ENCODE results near the gene NTRK1. TPM values are rescaled to one million over a fixed set of nuclear protein-coding genes. Genes with fewer than 3 reads are reported as not detected.

The NTRK1 gene
- total RNA-seq, 1 experiment from 2014 or later: 0.24 TPM

GRCh38 chr1:156846643-156847042 lies 14.0 kb upstream of the NTRK1 start:
- no peak overlapping the region for H3K4me3 Mint-ChIP-seq
- no peak overlapping the region for H3K14ac ChIP-seq (ENCODE audit: insufficient read depth, low read length)
- no peak overlapping the region for H3K4me2 ChIP-seq (ENCODE audit: insufficient read depth, insufficient read length, low read length)
- no peak overlapping the region for H4K8ac ChIP-seq (replicated peaks; ENCODE audit: insufficient read length, low read depth, low read length)
- no peak overlapping the region for H3K18ac ChIP-seq (ENCODE audit: insufficient read length, low read depth, low read length)
- H2BK120ac ChIP-seq (ENCODE audit: low read depth, low read length, poor library complexity, severe bottlenecking): no peak overlapping the region
- H3K9me3 ChIP-seq (ENCODE audit: control insufficient read depth, low read depth, low read length): no peaks in the 10 kb centered on the region
- H2BK12ac ChIP-seq (ENCODE audit: insufficient read length, low read depth, low read length): no peak overlapping the region
- no peak overlapping the region for H3K9ac ChIP-seq (ENCODE audit: extremely low read depth, insufficient read length, low read length)
- no peak for DNase-seq
- no CpG with 5 or more reads among the region's 5 CpGs for WGBS (ENCODE audit: extremely low coverage, insufficient read length, low lambda C conversion rate)
- peaks cover 100% of the 10 kb centered on the region for H3K27me3 Mint-ChIP-seq (ENCODE audit: low read depth)
- no peak overlapping the region for H2BK15ac ChIP-seq (ENCODE audit: low read depth, low read length)
- H3K36me3 Mint-ChIP-seq (ENCODE audit: insufficient read depth in 1 of 3, low read depth in 3 of 3): no peaks in the 10 kb centered on the region
- H4K91ac ChIP-seq (ENCODE audit: insufficient read length, low read depth, low read length): no peak overlapping the region
- no peak overlapping the region for H3K56ac ChIP-seq (ENCODE audit: insufficient read length, low read depth, low read length)
- no peak overlapping the region for H3K23ac ChIP-seq (ENCODE audit: insufficient read length, low read depth, low read length)
- H4K5ac ChIP-seq (ENCODE audit: insufficient read length, low read depth, low read length): no peak overlapping the region
- no peaks in the 10 kb centered on the region for H3K4me1 ChIP-seq (ENCODE audit: insufficient read depth, low read length)
- H3K9me3 Mint-ChIP-seq: no peaks in the 10 kb centered on the region; a peak in 1 of 5 replicates
- no peak overlapping the region for H3K27ac Mint-ChIP-seq
- no peak overlapping the region for H2BK5ac ChIP-seq (ENCODE audit: insufficient read length, low read length)
- no peak overlapping the region for H2AFZ ChIP-seq (ENCODE audit: low read length)
- H3K23me2 ChIP-seq (ENCODE audit: insufficient read length, low read depth, low read length, poor library complexity, severe bottlenecking): peaks cover 14% of the 10 kb centered on the region
- H2AK5ac ChIP-seq (ENCODE audit: insufficient read length, low read length): no peak overlapping the region
- no peak overlapping the region for H2BK20ac ChIP-seq (ENCODE audit: low read depth, low read length, poor library complexity, severe bottlenecking)
- no peak overlapping the region for H3T11ph ChIP-seq (ENCODE audit: low read length)
- H3K79me1 ChIP-seq (ENCODE audit: insufficient read depth, low read depth, low read length, poor library complexity, severe bottlenecking): no peaks in the 10 kb centered on the region
- no peak overlapping the region for H3K27ac ChIP-seq (ENCODE audit: insufficient read length, low read depth, low read length)
- H3K27me3 ChIP-seq (ENCODE audit: insufficient read depth, low read length): peaks cover 71% of the 10 kb centered on the region
- no peaks in the 10 kb centered on the region for H4K20me1 ChIP-seq (ENCODE audit: control insufficient read depth, insufficient read depth, insufficient read length)
- peaks cover 15 to 33% of the 10 kb centered on the region in 2 experiments for H3K4me1 Mint-ChIP-seq
- no peak for TF ChIP-seq CTCF (conservative IDR thresholded peaks at IDR 0.05)
- no peaks in the 10 kb centered on the region for H3K79me2 ChIP-seq (ENCODE audit: insufficient read depth, low read length)
- H3K4ac ChIP-seq (ENCODE audit: low read depth, low read length): no peak overlapping the region

All from H9 (cell line).